PC-9 (cell line): ENCODE results near the gene ELANE. TPM values are rescaled to one million over a fixed set of nuclear protein-coding genes. Genes with fewer than 3 reads are reported as not detected.
"Not testable (repeated sequence)": the region's sequence is repeated elsewhere in the genome, so short reads cannot be mapped to it uniquely, and the experiment has no call there.

ENCODE experiments used
- BruUV-seq: library from RNA; stranded (reverse); fragments of 400-500 nt; replicated peaks from 2 replicates; lab custom pipeline; 2021; lab: Mats Ljungman, UMichigan
- CTCF ChIA-PET: fragments of 300-600 bp; sonication (Branson Sonifier 250); formaldehyde crosslinking; loops from one replicate; lab custom pipeline; 2022; ENCODE audit warnings: antibody characterized with exemption; lab: Charles Lee
- POLR2A ChIA-PET: fragments of 300-600 bp; sonication (Branson Sonifier 250); formaldehyde crosslinking; loops from one replicate; lab custom pipeline; 2022; ENCODE audit warnings: antibody characterized with exemption; ENCODE audit not compliant: unreplicated experiment; lab: Charles Lee
- DNase-seq, 2 experiments: peaks; one replicate each; pipeline versions ENCODE4 v3.0.0 to v3.0.0-alpha.2; 2015 to 2022; ENCODE audit warnings: mixed read lengths in 1 of 2
- H2AFZ ChIP-seq: fragments of 200-600 bp; sonication (generic); 2 replicates; pipeline ENCODE4 v1.8.1; 2017; ENCODE audit warnings: antibody characterized with exemption
- H3F3A ChIP-seq: fragments of 200-600 bp; sonication (generic); 2 replicates; pipeline ENCODE4 v1.8.1; 2017; ENCODE audit warnings: antibody characterized with exemption, mild to moderate bottlenecking, low read depth; ENCODE audit not compliant: insufficient read depth
- H3K27ac ChIP-seq: fragments of 200-600 bp; sonication (generic); 2 replicates; pipeline ENCODE4 v1.6.1; 2016; ENCODE audit warnings: mixed run types
- H3K27me3 ChIP-seq: fragments of 200-600 bp; sonication (generic); 2 replicates; pipeline ENCODE4 v1.6.1; 2016; ENCODE audit warnings: low read depth, mixed run types; ENCODE audit not compliant: insufficient read depth
- H3K36me3 ChIP-seq: fragments of 200-600 bp; sonication (generic); 2 replicates; pipeline ENCODE4 v1.6.1; 2016; ENCODE audit warnings: low read depth, mixed run types
- H3K4me1 ChIP-seq: fragments of 200-600 bp; sonication (generic); replicated peaks from 2 replicates; pipeline ENCODE4 v1.6.1; 2016; ENCODE audit warnings: mixed run types; ENCODE audit not compliant: insufficient read depth
- H3K4me2 ChIP-seq: fragments of 200-600 bp; sonication (generic); 2 replicates; pipeline ENCODE4 v1.6.1; 2017; ENCODE audit warnings: mixed run types
- H3K4me3 ChIP-seq: fragments of 200-600 bp; sonication (generic); 2 replicates; pipeline ENCODE4 v1.6.1; 2016; ENCODE audit warnings: mixed run types
- H3K79me2 ChIP-seq: fragments of 200-600 bp; sonication (generic); 2 replicates; pipeline ENCODE4 v1.6.1; 2017; ENCODE audit warnings: low read depth, mixed run types
- H3K9me2 ChIP-seq: fragments of 200-600 bp; sonication (generic); 2 replicates; pipeline ENCODE4 v1.8.1; 2017; ENCODE audit warnings: mild to moderate bottlenecking; ENCODE audit not compliant: insufficient read depth
- H3K9me3 ChIP-seq: fragments of 200-600 bp; sonication (generic); 2 replicates; pipeline ENCODE4 v1.8.1; 2016; ENCODE audit warnings: low read depth; ENCODE audit not compliant: insufficient read depth
- H4K20me1 ChIP-seq: fragments of 200-600 bp; sonication (generic); 2 replicates; pipeline ENCODE4 v1.8.1; 2017; ENCODE audit not compliant: insufficient read depth
- EZH2 ChIP-seq: fragments of 200-600 bp; sonication (generic); IDR thresholded peaks from 2 replicates; pipeline ENCODE4 v1.8.0; 2017; ENCODE audit warnings: antibody characterized with exemption, low read depth
- intact Hi-C: fragments of 100-400 bp; cut with micrococcal nuclease; formaldehyde crosslinking; loops from one replicate; pipeline ENCODE4 v1.10.0; 2022; ENCODE audit not compliant: unreplicated experiment
- total RNA-seq: library from RNA; stranded (reverse); gene quantifications from 2 replicates; pipeline ENCODE4 v1.2.3, GENCODE V29; 2021
- TF ChIP-seq, protein P1 (sequence below): fragments of 200-600 bp; sonication (generic); conservative IDR thresholded peaks from 2 replicates; pipeline ENCODE4 v1.6.1; 2017; ENCODE audit warnings: mixed run types, antibody characterized with exemption, mild to moderate bottlenecking, moderate library complexity

ELANE gene
- total RNA-seq, 1 experiment from 2014 or later, result not detected

GRCh38 chr19:889662-890295 lies 37.7 kb downstream of the ELANE start:
- no peak for DNase-seq
- H4K20me1 ChIP-seq, result peaks cover 29% of the 10 kb centered on the region
- H3K79me2 ChIP-seq, result peaks cover 6% of the 10 kb centered on the region; the same call in 1 of the 2 replicates
- no peak for TF ChIP-seq EZH2
- TF ChIP-seq, protein P1, sequence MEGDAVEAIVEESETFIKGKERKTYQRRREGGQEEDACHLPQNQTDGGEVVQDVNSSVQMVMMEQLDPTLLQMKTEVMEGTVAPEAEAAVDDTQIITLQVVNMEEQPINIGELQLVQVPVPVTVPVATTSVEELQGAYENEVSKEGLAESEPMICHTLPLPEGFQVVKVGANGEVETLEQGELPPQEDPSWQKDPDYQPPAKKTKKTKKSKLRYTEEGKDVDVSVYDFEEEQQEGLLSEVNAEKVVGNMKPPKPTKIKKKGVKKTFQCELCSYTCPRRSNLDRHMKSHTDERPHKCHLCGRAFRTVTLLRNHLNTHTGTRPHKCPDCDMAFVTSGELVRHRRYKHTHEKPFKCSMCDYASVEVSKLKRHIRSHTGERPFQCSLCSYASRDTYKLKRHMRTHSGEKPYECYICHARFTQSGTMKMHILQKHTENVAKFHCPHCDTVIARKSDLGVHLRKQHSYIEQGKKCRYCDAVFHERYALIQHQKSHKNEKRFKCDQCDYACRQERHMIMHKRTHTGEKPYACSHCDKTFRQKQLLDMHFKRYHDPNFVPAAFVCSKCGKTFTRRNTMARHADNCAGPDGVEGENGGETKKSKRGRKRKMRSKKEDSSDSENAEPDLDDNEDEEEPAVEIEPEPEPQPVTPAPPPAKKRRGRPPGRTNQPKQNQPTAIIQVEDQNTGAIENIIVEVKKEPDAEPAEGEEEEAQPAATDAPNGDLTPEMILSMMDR, result no peak
- ChIA-PET POLR2A (no interaction called here), CTCF (no interaction called here)
- no peaks in the 10 kb centered on the region for H3K27me3 ChIP-seq
- H3K9me3 ChIP-seq, result no peaks in the 10 kb centered on the region
- no TSS peak for BruUV-seq
- 0 out of 2 replicates have a peak, but pooled peaks cover 8% of the 10 kb centered on the region for H3K36me3 ChIP-seq
- H3K4me1 ChIP-seq, result peaks cover 2% of the 10 kb centered on the region
- intact Hi-C loops, result no loop called here
- H3K27ac ChIP-seq, result no peak overlapping the region
- no peak overlapping the region for H2AFZ ChIP-seq
- peaks cover 34% of the 10 kb centered on the region for H3F3A ChIP-seq
- H3K4me2 ChIP-seq, result no peak overlapping the region
- no peaks in the 10 kb centered on the region for H3K9me2 ChIP-seq
- H3K4me3 ChIP-seq, result no peak overlapping the region

- ChIA-PET POLR2A (no interaction called here), CTCF (no interaction called here)
- Histone ChIP-seq H3K4me1 (no peaks in the 10 kb centered on the region), H3K4me2 (no peak overlapping the region), H3F3A (peaks cover 32% of the 10 kb centered on the region), H3K9me3 (no peaks in the 10 kb centered on the region), H3K79me2 (peaks cover 6% of the 10 kb centered on the region; the same call in 1 of the 2 replicates), H3K36me3 (0 out of 2 replicates have a peak, but pooled peaks cover 8% of the 10 kb centered on the region), H3K27ac (no peak overlapping the region), H3K4me3 (no peak overlapping the region), H2AFZ (no peak overlapping the region), H3K27me3 (no peaks in the 10 kb centered on the region), H4K20me1 (peaks cover 19% of the 10 kb centered on the region; the same call in 1 of the 2 replicates), H3K9me2 (no peaks in the 10 kb centered on the region)
- intact Hi-C loops, result no loop called here
- no peak for DNase-seq
- TF ChIP-seq EZH2, result no peak
- TF ChIP-seq, protein P1, result no peak
- BruUV-seq, result no TSS peak
These were observed 38.7 kb downstream of the ELANE start for GRCh38 chr19:890831-891230.

DNA sequence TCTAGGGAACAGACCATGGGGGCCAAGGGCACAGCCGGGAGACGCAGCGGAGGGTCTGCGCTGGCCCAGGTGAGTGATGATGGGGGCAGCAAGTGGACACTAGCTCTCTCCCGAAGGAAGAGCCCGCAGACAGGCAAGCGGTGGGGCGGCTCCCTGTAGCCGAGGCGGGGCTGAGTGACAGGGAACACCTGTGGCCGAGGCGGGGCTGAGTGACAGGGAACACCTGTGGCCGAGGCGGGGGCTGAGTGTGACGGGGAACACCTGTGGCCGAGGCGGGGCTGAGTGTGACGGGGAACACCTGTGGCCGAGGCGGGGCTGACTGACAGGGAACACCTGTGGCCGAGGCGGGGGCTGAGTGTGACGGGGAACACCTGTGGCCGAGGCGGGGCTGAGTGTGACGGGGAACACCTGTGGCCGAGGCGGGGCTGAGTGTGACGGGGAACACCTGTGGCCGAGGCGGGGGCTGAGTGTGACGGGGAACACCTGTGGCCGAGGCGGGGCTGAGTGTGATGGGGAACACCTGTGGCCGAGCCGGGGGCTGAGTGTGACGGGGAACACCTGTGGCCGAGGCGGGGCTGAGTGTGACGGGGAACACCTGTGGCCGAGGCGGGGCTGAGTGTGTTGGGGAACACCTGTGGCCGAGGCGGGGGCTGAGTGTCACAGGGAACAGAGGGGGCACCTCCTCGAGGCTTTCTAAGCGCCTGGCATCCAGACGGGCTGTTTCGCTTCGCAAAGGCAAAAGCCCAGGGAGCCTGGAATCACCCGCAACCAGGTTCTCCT lies 39.5 kb downstream of the ELANE start:
- intact Hi-C loops, POLR2A ChIA-PET, H3K27me3 ChIP-seq, H3K4me1 ChIP-seq, H2AFZ ChIP-seq, DNase-seq, H3K9me2 ChIP-seq, H3K79me2 ChIP-seq, H3K27ac ChIP-seq, H3K9me3 ChIP-seq, H3K36me3 ChIP-seq, CTCF ChIA-PET: not testable (repeated sequence)
- TSS peak; percentile 30 for BruUV-seq
- peaks cover 32% of the 10 kb centered on the region for H3F3A ChIP-seq
- peak overlapping the region; percentile 85; the same call in 1 of the 2 replicates for H3K4me3 ChIP-seq
- H4K20me1 ChIP-seq, result peaks cover 16% of the 10 kb centered on the region; the same call in 1 of the 2 replicates
- peak overlapping the region; percentile 67 for H3K4me2 ChIP-seq
